ENCODE results near the gene ADAMTSL3. TPM values are rescaled to one million over a fixed set of nuclear protein-coding genes. Genes with fewer than 3 reads are reported as not detected.
A peak's percentile ranks its signal among the peaks of the same experiment; 100 is the strongest.

ADAMTSL3 gene
- 6.0 and 15.1 TPM in 2 replicates for total RNA-seq

DNA sequence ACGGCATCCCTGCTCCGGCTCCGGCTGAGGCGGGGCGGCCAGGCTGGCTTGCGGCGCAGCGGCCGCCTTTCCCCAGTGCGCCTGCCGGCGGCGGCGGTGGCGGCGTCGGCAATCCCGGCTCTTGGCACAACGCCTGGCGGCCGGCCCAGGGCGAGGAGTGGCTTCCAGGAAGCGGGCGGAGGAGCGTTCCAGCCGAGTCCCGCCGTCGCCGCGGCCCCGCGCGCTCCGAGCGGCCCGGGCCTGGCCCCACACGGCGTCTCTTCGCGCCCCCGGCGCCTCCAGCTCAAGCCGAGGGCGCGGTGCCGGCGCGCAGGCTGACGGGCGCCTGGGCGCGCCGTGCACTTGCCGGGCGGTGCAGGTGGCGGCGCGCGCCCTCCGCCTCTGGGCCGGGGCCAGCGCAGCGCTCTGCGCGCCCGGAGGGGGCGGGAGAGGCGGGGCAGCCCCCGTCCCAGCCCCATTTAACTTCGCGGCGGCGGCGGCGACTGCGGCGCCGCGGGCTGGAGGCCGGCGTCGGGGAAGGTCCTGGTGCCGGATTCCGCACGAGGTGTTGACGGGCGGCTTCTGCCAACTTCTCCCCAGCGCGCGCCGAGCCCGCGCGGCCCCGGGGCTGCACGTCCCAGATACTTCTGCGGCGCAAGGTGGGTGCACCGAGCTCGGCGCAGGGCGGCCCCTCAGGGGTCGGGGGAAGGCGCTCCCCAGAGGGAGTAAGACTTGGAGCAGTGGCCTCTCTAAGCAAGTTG is at the start of gene ADAMTSL3:
TSS of gene ADAMTSL3 (plus strand) at position 485 of the 740 bp plus-strand sequence. CDS start 1,639 bp downstream, outside the sequence.
- DNase-seq = peak; percentile 37

DNA sequence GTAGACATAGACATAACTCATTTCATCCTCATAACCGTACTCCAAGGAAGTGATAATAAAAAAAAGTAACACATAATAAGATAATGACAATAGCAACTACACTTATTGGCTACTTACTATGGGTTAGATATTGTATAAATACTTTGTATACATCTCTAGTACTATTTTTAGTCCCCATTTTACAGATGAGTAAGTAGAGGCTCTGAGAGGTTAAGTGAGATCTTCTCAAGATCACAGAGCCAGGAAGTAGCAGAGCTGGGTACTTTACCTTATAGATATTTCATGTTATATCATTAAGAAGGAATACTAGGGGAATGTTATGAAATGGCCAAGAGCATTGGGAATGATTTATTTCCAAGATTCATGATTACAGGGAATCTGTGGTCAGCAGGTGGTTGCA is 49.4 kb upstream of the ADAMTSL3 start:
- no peak for DNase-seq

DNA sequence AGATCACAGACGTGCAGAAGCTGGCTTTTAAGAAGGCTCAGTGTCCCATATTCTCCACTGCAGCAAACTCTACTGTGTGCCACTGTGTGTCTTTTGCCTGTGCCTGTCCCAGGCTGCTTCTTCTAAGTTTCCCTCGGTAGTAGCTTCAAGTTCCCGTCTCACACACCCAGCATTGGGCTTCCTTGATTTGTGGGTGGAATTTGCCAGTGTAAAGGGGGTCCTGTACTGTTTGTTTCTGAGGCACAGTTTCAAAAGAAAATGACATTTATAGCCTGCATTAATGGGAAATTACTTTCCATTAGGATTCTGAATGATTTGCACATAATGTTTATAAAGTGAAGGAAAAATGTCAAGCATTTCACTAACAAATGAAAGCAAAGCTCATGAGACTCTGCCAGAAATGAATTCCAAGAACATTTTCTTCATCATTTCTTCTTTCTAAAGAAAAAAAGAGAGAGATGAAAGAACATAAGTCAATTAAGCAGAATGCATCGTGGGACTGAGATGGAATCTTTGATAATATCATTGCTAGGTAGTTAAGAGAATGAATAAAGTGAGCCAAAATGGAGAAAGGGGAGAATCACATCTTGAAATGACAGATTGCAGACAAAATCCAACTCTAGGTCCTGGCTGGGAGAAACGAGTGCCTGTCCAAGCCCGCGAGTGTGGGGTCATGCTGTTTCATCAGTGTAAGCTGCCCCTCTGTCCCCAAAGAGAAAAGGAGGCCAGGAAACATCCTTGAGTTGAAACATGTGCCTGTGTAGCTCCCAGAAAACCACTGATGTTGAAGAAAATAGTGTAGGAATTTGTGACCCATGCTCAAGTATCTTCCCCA is 48.6 kb upstream of the ADAMTSL3 start:
- no peak for DNase-seq

DNA sequence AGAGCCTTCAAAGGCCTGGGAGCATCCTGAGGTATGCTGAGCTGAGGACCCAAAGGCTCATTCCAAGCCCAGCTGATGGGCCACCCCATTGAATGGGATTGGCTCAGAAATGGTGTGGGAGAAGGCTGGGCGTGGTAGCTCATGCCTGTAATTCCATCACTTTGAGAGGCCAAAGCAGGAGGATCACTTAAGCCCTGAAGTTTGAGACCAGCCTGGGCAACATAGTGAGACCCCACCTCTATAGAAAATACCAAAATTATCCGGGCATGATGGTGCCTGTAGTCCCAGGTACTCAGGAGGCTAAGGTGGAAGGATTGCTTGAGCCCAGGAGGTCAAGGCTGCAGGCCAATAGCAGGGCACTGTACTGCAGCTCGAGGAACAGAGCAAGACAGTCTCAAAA is 43.8 kb upstream of the ADAMTSL3 start:
- no peak for DNase-seq

DNA sequence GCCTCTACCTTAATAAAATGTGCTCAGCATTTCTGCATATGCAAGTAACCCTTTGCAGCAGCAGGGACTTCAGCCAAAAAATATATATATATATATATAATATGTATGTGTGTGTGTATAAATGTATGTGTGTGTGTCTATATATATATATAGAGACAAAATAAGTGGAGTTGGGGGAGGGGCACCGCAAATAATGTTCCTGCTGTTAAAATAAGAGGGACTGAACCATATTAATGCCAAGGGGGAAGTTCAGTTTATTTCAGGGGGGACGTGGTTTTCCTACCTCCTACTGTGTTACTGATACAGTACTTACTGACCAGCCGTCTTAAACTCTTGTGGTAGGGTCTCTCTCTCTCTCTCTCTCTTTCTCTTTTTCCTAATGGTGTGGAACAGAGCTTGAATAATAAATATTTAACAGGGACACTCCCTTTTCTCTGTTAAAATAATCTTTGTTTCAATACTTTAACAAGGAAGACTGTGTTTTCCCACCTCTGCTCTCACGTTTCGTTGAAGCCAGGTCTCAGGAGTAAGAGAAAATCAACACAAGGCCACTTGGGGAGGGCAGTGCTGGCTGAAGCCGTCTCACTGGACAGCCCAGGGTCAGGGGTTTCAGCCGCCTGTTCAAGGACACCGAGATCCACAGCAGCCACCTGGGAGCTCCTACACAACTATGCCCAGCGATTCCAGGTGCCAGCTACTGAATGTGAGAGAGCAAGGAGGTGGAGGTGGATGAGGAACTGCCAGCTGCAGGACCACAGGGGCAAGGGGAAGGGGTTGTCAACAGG is 42.8 kb upstream of the ADAMTSL3 start:
- DNase-seq = no peak

- no peak for DNase-seq
These were observed 41.7 kb upstream of the ADAMTSL3 start for GRCh38 chr15:83612226-83612625.

- DNase-seq = no peak
These were observed 40.9 kb upstream of the ADAMTSL3 start for GRCh38 chr15:83612898-83613635.

GRCh38 chr15:83613714-83614113 is 40.2 kb upstream of the ADAMTSL3 start:
- DNase-seq = no peak

DNA sequence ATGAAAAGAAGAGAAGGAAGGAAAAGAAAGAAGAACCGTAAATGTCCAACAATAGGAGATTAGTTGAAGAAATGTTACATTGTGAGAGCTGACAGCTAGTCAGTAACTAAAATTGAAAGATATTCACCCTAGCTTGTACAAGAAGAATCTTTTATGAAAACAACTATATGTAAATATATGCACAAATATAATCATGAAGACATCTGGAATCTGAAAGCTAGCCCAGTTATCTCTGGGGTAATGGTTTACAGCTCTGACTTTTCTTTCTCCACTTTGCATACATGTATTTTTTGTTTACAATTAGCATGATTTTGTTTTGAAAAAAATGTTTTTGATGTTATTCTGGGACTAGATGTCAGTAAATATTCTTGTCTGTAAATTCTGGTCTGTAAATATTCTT is 37.1 kb upstream of the ADAMTSL3 start:
- no peak for DNase-seq

GRCh38 chr15:83626171-83626802 is 27.6 kb upstream of the ADAMTSL3 start:
- no peak for DNase-seq

DNA sequence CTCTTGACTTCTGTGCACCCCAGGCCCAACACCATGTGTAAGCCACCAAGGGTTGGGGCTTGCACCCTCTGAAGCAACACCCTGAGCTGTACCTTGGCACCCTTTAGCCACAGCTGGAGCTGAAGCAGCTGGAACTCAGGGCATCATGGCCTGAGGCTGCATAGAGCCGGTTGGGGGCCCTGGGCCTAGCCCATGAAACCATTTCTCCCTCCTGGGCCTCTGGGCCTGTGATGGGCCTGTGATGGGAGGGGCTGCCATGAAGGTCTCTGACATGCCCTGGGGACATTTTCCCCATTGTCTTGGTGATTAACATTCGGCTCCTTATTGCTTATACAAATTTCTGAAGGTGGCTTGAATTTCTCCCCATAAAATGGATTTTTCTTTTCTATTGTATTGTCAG is 22.4 kb upstream of the ADAMTSL3 start:
- DNase-seq = no peak

DNA sequence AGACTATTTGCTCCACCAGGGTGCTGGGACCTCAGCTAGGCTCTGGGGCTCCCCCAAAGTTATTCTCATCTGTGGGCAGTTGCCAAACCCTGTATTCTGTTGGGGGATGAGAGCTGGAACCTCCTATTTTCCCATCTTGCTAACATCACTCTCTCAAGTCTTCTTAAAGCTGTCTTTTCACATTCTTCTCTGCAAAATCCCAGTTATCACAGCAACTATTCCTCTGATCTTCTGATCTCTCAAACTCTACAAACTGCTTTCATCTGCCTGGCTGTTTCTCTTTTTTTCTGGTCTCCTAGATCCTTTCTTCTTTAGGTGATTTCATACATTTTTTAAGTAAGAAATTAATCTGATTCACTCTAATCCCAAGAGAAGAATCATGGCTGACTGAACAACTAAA is 10.7 kb upstream of the ADAMTSL3 start:
- no peak for DNase-seq

DNA sequence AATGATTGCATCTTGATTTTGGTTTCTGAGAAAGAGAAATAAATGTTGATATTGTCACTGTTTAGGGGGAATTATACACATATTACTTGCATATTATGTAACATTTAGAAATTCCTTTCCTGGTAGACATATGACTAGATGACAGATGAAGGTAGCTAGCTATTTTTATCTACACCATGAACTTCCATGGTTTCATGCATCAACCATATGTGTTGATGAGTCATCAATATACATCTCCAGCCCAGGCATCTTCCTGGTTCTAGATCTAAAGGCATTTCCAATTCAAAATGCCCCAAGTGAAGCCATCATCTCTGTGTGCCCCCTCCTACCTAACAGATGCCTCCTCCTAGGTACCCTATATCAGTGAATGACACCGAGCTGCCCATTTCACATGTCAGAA is 9.5 kb upstream of the ADAMTSL3 start:
- no peak for DNase-seq

DNA sequence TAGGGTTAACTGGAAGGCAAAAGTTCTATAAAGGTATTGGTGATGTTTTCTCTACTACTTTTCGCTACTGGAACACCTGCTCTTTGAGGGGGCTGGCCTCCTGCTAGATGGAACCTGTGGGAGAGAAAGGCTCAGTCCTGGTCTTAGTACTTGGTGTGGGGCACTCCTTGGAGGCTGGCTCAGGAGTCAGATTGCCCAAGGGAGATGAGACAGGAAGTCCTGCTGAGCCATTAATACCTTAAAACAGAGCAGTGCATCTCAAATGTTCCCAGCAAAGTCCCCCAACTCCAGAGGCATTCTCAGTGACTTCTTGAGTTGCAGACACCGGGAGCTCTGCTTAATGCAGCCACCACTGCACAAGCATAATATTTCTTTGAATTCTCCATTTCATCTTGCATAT is 3.1 kb upstream of the ADAMTSL3 start:
- no peak for DNase-seq

GRCh38 chr15:83651541-83651940 is 2.4 kb upstream of the ADAMTSL3 start:
- DNase-seq = no peak

GRCh38 chr15:83652626-83653204 is 1.2 kb upstream of the ADAMTSL3 start:
- no peak for DNase-seq

GRCh38 chr15:83653288-83653638 is 660 bp upstream of the ADAMTSL3 start:
- no peak for DNase-seq

DNA sequence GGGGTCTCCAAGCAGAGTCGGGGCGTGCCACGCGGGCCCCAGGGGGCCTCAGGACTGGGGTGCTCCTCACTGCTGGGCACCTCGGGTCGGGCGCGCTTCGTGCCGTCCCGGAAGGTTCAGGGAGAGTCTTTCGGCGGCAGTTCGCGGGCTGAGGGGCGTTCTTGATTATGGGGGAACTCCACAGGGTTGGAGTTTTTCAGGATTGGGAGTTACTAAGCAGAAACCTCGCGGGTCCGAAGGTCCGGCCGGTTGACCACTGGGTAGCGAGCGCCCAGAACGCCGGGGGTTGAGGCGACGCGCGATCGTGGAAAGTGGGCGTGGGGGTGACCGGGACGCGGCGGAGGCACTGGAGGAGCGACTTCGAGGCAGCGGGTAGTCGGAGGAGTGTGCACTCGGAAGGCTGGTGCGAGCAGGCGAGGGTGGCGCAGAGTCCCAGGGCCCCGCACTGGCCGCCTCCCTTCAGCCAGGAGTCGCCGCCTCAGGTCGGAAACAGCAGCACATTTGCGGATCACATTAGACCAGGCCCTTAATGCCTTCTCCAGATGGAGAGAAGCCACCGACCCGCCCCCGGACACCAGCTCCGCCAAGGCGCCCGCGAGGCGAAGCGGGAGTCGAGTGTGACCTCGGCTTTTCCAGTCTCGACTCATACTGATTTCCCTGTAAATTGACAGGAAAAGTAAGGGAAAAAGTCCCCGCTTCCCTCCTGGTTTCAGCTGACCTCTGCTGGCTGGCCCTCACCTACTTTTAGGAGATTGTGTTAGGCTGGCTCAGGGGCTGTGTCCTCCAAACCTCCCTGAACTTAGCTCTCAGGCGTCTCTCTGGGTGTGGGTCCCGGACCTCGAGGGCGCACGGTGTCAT is 685 bp downstream of the ADAMTSL3 start:
- DNase-seq = no peak

DNA sequence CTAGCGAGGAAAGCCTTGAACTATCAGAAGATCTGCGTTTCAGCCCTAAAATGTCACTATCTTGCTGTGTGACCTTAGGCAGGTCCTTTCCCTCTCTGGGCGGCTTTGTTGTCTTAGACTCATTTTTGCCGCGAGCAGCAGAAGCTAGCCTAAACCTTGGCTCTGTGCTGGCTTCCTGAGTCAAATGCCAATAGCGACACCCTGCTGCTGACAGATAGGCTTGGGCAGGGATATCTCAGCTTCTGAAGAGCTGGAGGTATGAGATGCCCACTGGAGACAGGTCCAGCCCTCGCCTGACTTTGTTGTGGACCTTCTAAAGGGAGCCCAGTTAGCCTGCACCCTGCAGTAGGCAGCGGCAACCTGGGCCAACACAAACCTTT is 1.3 kb downstream of the ADAMTSL3 start:
- DNase-seq = no peak

DNA sequence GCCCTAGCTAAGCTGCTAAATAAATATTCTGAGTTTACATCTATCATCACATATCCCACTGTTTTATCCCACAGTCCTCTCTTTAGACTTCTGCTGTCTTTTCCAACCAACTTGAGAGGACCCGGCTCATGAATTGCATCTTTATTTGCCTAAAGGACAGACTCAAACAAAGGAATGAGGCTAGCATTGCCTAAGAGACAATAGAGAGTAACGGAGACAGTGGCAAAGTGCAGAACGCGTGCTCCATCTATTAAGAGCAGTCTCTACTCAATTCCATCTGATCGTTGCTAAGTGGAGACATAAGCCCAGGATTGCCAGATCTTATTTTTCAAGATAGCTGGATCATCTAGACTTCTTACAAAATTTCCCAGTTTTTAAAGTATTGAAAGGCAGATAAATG is 2.3 kb downstream of the ADAMTSL3 start:
- DNase-seq = no peak

Data from dermis blood vessel endothelial cell (primary cell).